Testis (tissue), 2 donors: ENCODE measurements around the gene BLM.

Experiments used
- CTCF ChIP-seq, 3 experiments: fragments of 450-650 bp in 2 of 3; fragments of 200-600 bp in 1 of 3; sonication (generic) in 1 of 3; IDR thresholded peaks; one replicate each; pipeline ENCODE4 v1.5.1; 2016 to 2019; ENCODE audit warnings: antibody characterized with exemption in 3 of 3, mild to moderate bottlenecking in 2 of 3, moderate library complexity in 1 of 3
- POLR2A ChIP-seq: fragments of 450-650 bp; IDR thresholded peaks from one replicate; pipeline ENCODE4 v1.6.1; 2017; ENCODE audit warnings: antibody characterized with exemption, mild to moderate bottlenecking, moderate library complexity

GRCh38 chr15:90820481-90820880, 103.3 kb downstream of the BLM start:
- TF ChIP-seq POLR2A (no peak), CTCF (IDR thresholded peaks at IDR 0.05) (no peak)
